ENCODE results near the gene SEMA6A.
"Not testable (repeated sequence)": the region's sequence is repeated elsewhere in the genome, so short reads cannot be mapped to it uniquely, and the experiment has no call there.

SEMA6A gene

DNA sequence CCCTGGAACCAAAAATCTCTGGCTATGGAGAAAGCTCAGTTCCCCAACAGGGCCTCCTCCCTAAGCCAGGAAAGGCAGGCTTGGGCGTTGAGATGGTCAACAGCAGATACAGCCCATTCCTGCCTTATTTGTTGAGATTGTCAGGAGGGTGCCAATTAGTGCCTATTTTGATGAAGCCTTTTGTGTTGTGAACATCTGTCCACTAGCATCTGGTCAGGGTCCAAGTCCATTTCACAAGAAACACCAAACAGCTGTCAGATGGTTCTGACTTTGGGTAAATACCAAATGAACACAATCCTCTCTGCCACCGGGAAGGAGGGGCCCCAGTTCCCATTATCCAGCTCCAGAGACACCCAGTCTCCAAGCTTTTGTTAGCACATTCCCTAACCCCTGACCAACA lies 19.9 kb downstream of the SEMA6A start:
- no peaks in the 10 kb centered on the region for H3K9me3 ChIP-seq (ENCODE audit: severe bottlenecking)
- no peaks in the 10 kb centered on the region for H3K36me3 ChIP-seq (ENCODE audit: low read depth)
- H3K27me3 ChIP-seq (ENCODE audit: insufficient read depth, poor library complexity, severe bottlenecking): peaks cover 3% of the 10 kb centered on the region
- no peak overlapping the region for H3K4me3 ChIP-seq (ENCODE audit: severe bottlenecking)
- TF ChIP-seq, protein P1, sequence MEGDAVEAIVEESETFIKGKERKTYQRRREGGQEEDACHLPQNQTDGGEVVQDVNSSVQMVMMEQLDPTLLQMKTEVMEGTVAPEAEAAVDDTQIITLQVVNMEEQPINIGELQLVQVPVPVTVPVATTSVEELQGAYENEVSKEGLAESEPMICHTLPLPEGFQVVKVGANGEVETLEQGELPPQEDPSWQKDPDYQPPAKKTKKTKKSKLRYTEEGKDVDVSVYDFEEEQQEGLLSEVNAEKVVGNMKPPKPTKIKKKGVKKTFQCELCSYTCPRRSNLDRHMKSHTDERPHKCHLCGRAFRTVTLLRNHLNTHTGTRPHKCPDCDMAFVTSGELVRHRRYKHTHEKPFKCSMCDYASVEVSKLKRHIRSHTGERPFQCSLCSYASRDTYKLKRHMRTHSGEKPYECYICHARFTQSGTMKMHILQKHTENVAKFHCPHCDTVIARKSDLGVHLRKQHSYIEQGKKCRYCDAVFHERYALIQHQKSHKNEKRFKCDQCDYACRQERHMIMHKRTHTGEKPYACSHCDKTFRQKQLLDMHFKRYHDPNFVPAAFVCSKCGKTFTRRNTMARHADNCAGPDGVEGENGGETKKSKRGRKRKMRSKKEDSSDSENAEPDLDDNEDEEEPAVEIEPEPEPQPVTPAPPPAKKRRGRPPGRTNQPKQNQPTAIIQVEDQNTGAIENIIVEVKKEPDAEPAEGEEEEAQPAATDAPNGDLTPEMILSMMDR (IDR thresholded peaks at IDR 0.05; ENCODE audit: poor library complexity, severe bottlenecking): no peak
- ATAC-seq (ENCODE audit: low read depth) (no peak), DNase-seq (ENCODE audit: low spot score) (no peak)
- H3K27ac ChIP-seq (ENCODE audit: poor library complexity, severe bottlenecking): no peak overlapping the region
- no peaks in the 10 kb centered on the region for H3K4me1 ChIP-seq (ENCODE audit: insufficient read depth, poor library complexity, severe bottlenecking)

DNA sequence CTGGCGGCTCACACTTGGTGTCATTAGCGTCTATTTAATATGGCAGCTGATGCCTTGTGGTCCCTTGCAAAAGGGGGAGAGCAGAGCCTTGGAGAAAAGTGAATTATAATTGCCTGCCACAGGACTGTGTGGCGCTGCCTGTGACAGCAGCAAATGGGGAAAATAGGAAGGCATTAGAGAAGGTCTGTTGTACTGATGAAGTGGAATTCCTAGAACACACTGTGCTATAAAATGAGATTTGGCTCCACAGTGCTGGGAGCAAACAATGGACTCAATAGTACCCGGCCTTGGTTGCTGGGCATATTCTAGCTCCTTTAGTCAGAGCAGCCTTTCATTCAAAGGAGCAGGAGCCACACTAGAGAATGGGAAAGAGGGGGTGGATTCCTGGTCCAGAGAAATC lies 21.3 kb downstream of the SEMA6A start:
- DNase-seq (ENCODE audit: low spot score) (no peak), ATAC-seq (ENCODE audit: low read depth) (no peak)
- Histone ChIP-seq H3K27me3 (ENCODE audit: insufficient read depth, poor library complexity, severe bottlenecking) (peaks cover 3% of the 10 kb centered on the region), H3K27ac (ENCODE audit: poor library complexity, severe bottlenecking) (no peak overlapping the region), H3K4me1 (ENCODE audit: insufficient read depth, poor library complexity, severe bottlenecking) (no peaks in the 10 kb centered on the region), H3K36me3 (ENCODE audit: low read depth) (no peaks in the 10 kb centered on the region), H3K9me3 (ENCODE audit: severe bottlenecking) (no peaks in the 10 kb centered on the region), H3K4me3 (ENCODE audit: severe bottlenecking) (no peak overlapping the region)
- TF ChIP-seq, protein P1 (IDR thresholded peaks at IDR 0.05; ENCODE audit: poor library complexity, severe bottlenecking): no peak

DNA sequence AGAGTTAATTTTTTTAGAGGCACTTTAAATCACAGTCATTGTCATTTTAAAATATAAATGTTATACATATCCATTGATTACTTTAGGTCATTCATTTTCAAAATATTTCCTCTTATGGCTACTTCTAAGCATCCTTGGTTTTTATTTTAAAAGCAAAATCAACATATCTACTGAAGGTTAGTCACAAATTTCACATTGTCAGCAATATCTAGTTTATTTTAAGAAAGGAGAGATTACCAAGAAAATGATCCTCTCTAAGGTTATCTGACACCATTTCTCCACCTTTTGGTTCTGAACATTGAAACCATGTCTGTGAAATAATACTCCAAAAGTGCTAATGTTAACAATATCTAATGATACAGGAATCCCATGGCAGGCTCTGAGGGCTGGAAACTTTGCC lies 24.5 kb downstream of the SEMA6A start:
- Histone ChIP-seq H3K27ac (ENCODE audit: poor library complexity, severe bottlenecking) (no peak overlapping the region), H3K4me1 (ENCODE audit: insufficient read depth, poor library complexity, severe bottlenecking) (no peaks in the 10 kb centered on the region), H3K9me3 (ENCODE audit: severe bottlenecking) (peaks cover 5% of the 10 kb centered on the region), H3K4me3 (ENCODE audit: severe bottlenecking) (no peak overlapping the region), H3K27me3 (ENCODE audit: insufficient read depth, poor library complexity, severe bottlenecking) (no peaks in the 10 kb centered on the region), H3K36me3 (ENCODE audit: low read depth) (no peaks in the 10 kb centered on the region)
- ATAC-seq (ENCODE audit: low read depth): no peak
- no peak for DNase-seq (ENCODE audit: low spot score)
- TF ChIP-seq, protein P1 (IDR thresholded peaks at IDR 0.05; ENCODE audit: poor library complexity, severe bottlenecking): no peak

DNA sequence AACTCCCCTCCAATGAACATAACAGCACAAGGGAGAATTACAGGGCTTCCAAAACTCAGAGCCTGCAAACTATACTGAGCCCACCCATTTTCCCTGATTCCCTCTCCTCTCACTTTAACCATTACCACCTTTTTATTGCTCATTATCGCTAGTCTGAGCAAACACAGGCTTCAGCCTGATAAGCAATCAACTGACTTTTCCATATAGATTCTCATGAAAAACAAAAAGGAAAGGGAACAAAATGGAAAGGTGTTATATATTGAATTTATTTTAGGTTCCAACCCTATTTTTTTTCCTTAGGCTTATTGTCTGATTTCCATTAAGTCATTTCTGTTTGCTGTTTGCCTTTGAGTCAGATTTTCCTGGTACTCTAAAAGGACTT lies 27.9 kb downstream of the SEMA6A start:
- Histone ChIP-seq H3K9me3 (ENCODE audit: severe bottlenecking) (peaks cover 6% of the 10 kb centered on the region), H3K36me3 (ENCODE audit: low read depth) (no peaks in the 10 kb centered on the region), H3K4me3 (ENCODE audit: severe bottlenecking) (no peak overlapping the region), H3K27me3 (ENCODE audit: insufficient read depth, poor library complexity, severe bottlenecking) (no peaks in the 10 kb centered on the region), H3K27ac (ENCODE audit: poor library complexity, severe bottlenecking) (no peak overlapping the region), H3K4me1 (ENCODE audit: insufficient read depth, poor library complexity, severe bottlenecking) (no peaks in the 10 kb centered on the region)
- ATAC-seq (ENCODE audit: low read depth) (no peak), DNase-seq (ENCODE audit: low spot score) (no peak)
- TF ChIP-seq, protein P1 (IDR thresholded peaks at IDR 0.05; ENCODE audit: poor library complexity, severe bottlenecking): no peak

DNA sequence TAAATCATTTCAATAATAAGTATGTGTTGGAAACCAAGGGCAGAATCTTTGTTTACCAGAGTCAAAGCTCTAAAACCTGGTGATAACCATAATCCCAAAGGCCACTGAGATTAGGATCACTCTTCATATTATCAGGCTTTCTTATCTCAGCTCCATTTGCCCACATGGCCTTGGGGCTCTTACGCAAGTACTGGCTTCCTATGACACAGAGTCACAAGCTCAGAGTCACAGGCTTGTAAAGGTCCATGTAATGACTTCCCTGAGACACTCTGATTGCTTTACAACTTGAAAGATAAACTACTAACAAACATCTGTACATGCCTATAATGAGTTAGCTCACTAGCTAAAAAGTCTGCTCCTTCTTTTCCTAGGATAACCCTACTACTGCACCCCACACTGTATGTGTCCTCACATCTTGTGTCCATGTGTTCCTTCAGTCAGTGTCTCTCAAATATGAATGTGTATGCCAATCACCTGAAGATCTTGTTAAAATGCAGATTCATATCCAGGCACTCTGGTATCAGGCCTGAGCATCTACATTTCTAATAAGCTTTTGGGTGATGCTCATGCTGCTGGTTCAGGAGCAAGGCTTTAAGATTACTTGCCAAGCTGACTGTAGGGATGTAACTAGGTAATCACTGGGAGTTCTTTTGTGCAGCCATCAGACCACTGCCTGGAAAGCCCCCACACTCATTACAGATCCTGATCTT lies 28.4 kb downstream of the SEMA6A start:
- H3K27ac ChIP-seq (ENCODE audit: poor library complexity, severe bottlenecking): no peak overlapping the region

DNA sequence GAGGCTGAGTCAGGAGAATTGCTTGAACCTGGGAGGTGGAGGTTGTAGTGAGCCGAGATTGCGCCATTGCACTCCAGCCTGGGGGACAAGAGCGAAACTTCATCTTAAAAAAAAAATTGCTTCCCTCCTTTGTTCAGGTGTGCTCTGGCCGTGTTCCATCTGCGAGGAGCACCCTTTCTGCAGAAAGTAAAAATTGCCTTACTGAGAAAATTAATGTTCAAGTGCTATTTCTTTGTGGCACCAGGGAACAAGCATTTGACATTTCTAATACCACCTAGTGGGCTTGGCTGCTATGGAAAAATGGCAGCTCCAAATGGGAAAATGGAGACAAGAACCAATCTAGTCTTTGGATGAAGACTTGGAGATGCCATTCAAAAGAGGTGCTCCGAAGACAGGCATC lies 29.2 kb downstream of the SEMA6A start:
- not testable (repeated sequence) for H3K4me1 ChIP-seq (ENCODE audit: insufficient read depth, poor library complexity, severe bottlenecking); H3K9me3 ChIP-seq (ENCODE audit: severe bottlenecking); H3K27me3 ChIP-seq (ENCODE audit: insufficient read depth, poor library complexity, severe bottlenecking); H3K36me3 ChIP-seq (ENCODE audit: low read depth); H3K27ac ChIP-seq (ENCODE audit: poor library complexity, severe bottlenecking); H3K4me3 ChIP-seq (ENCODE audit: severe bottlenecking); DNase-seq (ENCODE audit: low spot score); ATAC-seq (ENCODE audit: low read depth)

More for the DNA sequence above, 28.4 kb downstream of the SEMA6A start:
- TF ChIP-seq, protein P1 (IDR thresholded peaks at IDR 0.05; ENCODE audit: poor library complexity, severe bottlenecking): no peak
- DNase-seq (ENCODE audit: low spot score) (no peak), ATAC-seq (ENCODE audit: low read depth) (no peak)
- Histone ChIP-seq H3K36me3 (ENCODE audit: low read depth) (no peaks in the 10 kb centered on the region), H3K4me1 (ENCODE audit: insufficient read depth, poor library complexity, severe bottlenecking) (no peaks in the 10 kb centered on the region), H3K9me3 (ENCODE audit: severe bottlenecking) (peaks cover 6% of the 10 kb centered on the region), H3K4me3 (ENCODE audit: severe bottlenecking) (no peak overlapping the region), H3K27me3 (ENCODE audit: insufficient read depth, poor library complexity, severe bottlenecking) (no peaks in the 10 kb centered on the region)

All from RWPE2 (cell line).